GM12892 (cell line): ENCODE data around the gene COL4A1.

Experiments used
- DNase-seq: peaks from one replicate; pipeline ENCODE4 v3.0.0; 2011; ENCODE audit not compliant: insufficient read length
- FAIRE-seq: peaks from 2 replicates; lab custom pipeline; 2011; peaks lifted over from hg19 to GRCh38; lab: Jason Lieb, UNC
- POLR2A ChIP-seq: IDR thresholded peaks from 2 replicates; pipeline ENCODE4 v1.6.1; 2011; ENCODE audit warnings: low read depth, low read length, control low read depth
- POLR2AphosphoS5 ChIP-seq: IDR thresholded peaks from 2 replicates; pipeline ENCODE4 v1.6.1; 2011; ENCODE audit warnings: low read depth, low read length, control low read depth
- TAF1 ChIP-seq: IDR thresholded peaks from 2 replicates; pipeline ENCODE4 v1.6.1; 2011; ENCODE audit warnings: low read depth, mild to moderate bottlenecking, control low read depth, low read length, borderline replicate concordance

The COL4A1 gene

GRCh38 chr13:110265682-110266430 is 41.1 kb downstream of the COL4A1 start:
- no peak for FAIRE-seq

GRCh38 chr13:110265341-110265681 is 41.6 kb downstream of the COL4A1 start:
- DNase-seq = no peak
- TF ChIP-seq POLR2A (no peak), POLR2AphosphoS5 (no peak), TAF1 (no peak)
- FAIRE-seq = no peak

More at GRCh38 chr13:110265682-110266430, 41.1 kb downstream of the COL4A1 start:
- DNase-seq = no peak
- TF ChIP-seq POLR2AphosphoS5 = no peak
- no peak for TF ChIP-seq TAF1
- TF ChIP-seq POLR2A = no peak

DNA sequence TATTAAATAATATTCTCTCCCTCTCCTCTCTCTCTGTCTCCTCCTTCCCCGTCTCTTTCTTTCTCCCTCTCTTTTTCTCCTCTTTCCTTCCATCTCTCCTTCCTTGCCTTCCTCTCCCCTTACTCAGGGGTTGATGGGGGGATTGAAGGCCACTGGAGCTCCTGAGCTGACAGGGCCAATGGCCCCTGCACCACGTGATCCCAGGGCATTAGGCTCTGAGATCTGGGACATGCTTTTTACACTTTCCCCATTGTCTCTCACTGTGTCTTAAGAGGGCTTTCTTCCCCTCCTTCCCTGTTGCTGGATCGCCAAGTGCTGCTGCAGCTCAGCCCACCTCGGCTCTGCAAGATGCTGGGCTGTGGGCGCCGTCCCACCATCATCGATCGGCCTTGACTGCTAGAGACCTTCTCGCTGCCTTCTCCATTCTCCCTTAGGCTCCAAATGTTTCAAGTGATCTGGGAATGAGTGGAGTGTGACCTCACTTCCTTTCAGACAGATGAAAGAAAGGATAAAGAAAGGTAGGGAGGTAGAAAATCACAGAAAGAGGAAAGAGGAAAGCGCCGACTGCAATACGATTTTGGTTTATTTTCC is 42.2 kb downstream of the COL4A1 start:
- DNase-seq = no peak
- FAIRE-seq = no peak
- TF ChIP-seq POLR2A (no peak), POLR2AphosphoS5 (no peak), TAF1 (no peak)

DNA sequence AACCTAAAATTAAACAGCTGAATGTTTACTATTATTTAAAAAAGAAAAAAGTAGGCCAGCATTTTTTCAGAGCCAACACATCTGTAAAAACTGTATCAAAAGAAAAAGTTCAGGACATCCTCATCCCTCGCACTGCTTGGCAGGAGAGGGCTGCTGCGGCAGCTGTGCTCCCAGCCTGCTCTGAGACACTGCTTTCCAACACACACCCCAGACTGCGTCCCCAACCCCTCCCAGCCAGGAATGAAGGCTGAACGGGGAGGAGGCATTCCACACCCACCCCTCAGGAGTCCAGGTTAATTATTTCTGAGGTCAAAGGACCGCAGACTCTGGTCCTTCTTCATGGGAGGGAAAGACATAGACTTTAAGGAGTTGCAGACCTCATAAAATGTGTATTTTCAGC is 43.1 kb downstream of the COL4A1 start:
- no peak for DNase-seq
- no peak for FAIRE-seq
- TF ChIP-seq POLR2A = no peak
- no peak for TF ChIP-seq POLR2AphosphoS5
- TF ChIP-seq TAF1 = no peak

GRCh38 chr13:110263404-110263803 is 43.6 kb downstream of the COL4A1 start:
- no peak for FAIRE-seq

GRCh38 chr13:110262508-110263291 is 44.3 kb downstream of the COL4A1 start:
- FAIRE-seq (no peak), DNase-seq (no peak)
- TF ChIP-seq POLR2A = no peak
- TF ChIP-seq TAF1 = no peak
- TF ChIP-seq POLR2AphosphoS5 = no peak

More at GRCh38 chr13:110263404-110263803, 43.6 kb downstream of the COL4A1 start:
- DNase-seq = no peak
- TF ChIP-seq POLR2AphosphoS5 = no peak
- no peak for TF ChIP-seq TAF1
- TF ChIP-seq POLR2A = no peak

DNA sequence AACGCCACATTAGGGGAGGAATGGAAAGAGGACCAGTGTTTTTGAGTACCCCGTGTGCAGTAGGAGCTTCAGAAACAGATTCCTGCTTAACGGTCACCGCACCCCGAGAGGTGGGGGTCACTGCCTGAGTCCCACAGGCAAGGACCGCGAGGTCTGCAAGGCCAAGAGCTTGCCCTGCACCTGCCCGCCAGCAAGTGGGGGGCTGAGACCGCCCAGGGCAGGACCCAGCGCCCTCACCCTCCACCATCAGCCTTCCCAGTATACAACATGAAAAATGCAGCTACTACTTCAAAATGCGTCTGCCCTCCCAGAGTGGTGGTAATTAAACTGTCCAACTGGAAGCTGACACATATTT is 44.9 kb downstream of the COL4A1 start:
- TF ChIP-seq POLR2AphosphoS5 = no peak
- no peak for TF ChIP-seq TAF1
- TF ChIP-seq POLR2A = no peak
- no peak for FAIRE-seq
- DNase-seq = no peak

DNA sequence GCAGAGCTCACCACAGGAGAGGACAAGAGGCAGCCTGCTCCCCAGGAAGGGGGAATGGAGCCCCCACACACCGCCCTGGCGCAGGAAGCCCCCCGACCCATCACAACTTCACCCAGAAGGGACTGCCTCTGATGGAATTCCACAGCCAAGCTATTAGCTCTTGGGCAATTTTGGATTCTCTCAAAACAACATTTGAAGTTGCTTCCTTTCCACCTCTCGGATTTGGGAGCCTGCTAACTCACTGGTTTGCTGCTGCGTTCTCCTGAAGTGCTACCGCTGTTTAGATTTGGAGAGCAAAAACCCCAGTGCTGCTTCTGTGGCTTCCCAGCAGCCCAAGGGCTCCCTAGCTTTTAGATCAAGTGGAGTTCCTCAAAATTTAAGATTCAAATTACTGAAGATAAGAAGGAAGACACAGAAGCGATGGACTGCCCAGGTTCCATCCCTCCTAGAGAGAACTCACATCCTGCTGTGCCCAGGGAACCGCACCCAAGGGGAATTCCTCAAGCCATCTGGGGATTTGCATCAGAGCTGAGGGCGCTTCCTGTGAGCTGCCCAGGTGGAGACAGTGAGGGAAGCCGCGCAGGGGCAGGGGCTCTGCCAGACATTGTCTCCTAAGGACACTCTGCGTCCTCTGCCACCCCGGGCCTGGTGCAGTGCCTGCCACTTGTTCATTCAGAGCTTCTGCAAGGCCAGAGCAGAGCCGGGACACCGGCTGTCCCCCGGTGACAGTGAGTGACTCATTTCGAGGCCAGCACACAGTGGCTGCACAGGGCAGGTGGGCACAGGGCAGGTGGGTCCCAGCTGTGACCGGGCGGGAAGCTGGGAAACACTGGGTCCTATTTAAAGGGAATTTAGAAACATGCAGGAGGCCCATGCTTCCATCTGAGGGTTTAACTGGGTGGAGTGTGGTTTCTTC is 45.5 kb downstream of the COL4A1 start:
- TF ChIP-seq TAF1 (no peak), POLR2A (no peak), POLR2AphosphoS5 (no peak)
- FAIRE-seq = no peak
- no peak for DNase-seq

- peak; percentile 36 for FAIRE-seq
- DNase-seq = no peak
- TF ChIP-seq TAF1 (no peak), POLR2AphosphoS5 (no peak), POLR2A (no peak)
Observed at GRCh38 chr13:110259651-110260050, 47.3 kb downstream of the COL4A1 start.

- DNase-seq = no peak
- no peak for TF ChIP-seq POLR2A
- no peak for TF ChIP-seq POLR2AphosphoS5
- TF ChIP-seq TAF1 = no peak
- FAIRE-seq = no peak
Observed at GRCh38 chr13:110258876-110259631, 47.9 kb downstream of the COL4A1 start.

- FAIRE-seq = no peak
- DNase-seq = no peak
- TF ChIP-seq POLR2AphosphoS5 = no peak
- no peak for TF ChIP-seq POLR2A
- no peak for TF ChIP-seq TAF1
Observed at GRCh38 chr13:110257408-110257807, 49.5 kb downstream of the COL4A1 start.
